AG04449 (cell line): Measurements from ENCODE around the gene IFI27.

Source experiments
- CTCF ChIA-PET: fragments of 350-600 bp; formaldehyde crosslinking; extraction: SDS; loops from one replicate; lab custom pipeline; 2021; ENCODE audit warnings: antibody characterized with exemption; lab: Yijun Ruan, JAX
- POLR2A ChIA-PET: fragments of 400-600, 350-600 bp; formaldehyde crosslinking; extraction: SDS; loops from one replicate; lab custom pipeline; 2020; ENCODE audit warnings: antibody characterized with exemption, inconsistent platforms; lab: Yijun Ruan, JAX
- DNase-seq: peaks from one replicate; pipeline ENCODE4 v3.0.0-alpha.2; 2010; ENCODE audit warnings: low read depth, low spot score
- H3K4me3 ChIP-seq: 2 replicates; pipeline ENCODE4 v1.5.1; 2011; ENCODE audit warnings: low read depth, mild to moderate bottlenecking, control low read depth, low read length
- CTCF ChIP-seq: IDR thresholded peaks from one replicate; pipeline ENCODE4 v1.5.1; 2011; ENCODE audit warnings: mild to moderate bottlenecking, moderate library complexity, low read length, control low read depth, inconsistent platforms; ENCODE audit not compliant: insufficient read depth; ENCODE audit errors: missing control alignments

The IFI27 gene

GRCh38 chr14:94087891-94088290 is 22.6 kb upstream of the IFI27 start:
- CTCF ChIA-PET: interaction anchor here (0.8 to 1.5 kb wide), 3 partner anchors 13 to 49 kb away, joined by 4 to 8 read pairs (median 4); no protein-coding TSS in a partner anchor
- no peak for TF ChIP-seq CTCF
- no peak overlapping the region for H3K4me3 ChIP-seq
- POLR2A ChIA-PET: interaction anchor here (1.1 kb wide), 1 partner anchor 13 kb away, joined by 3 read pairs; no protein-coding TSS in a partner anchor
- DNase-seq: no peak

GRCh38 chr14:94088516-94088915 is 22.0 kb upstream of the IFI27 start:
- TF ChIP-seq CTCF: no peak
- CTCF ChIA-PET: interaction anchor here (1.3 to 1.6 kb wide), 3 partner anchors 12 to 48 kb away, joined by 3 to 8 read pairs (median 3); no protein-coding TSS in a partner anchor
- POLR2A ChIA-PET: interaction anchor here (1.1 kb wide), 1 partner anchor 12 kb away, joined by 3 read pairs; no protein-coding TSS in a partner anchor
- DNase-seq: peak; percentile 5
- no peak overlapping the region for H3K4me3 ChIP-seq

GRCh38 chr14:94089479-94089878 is 21.1 kb upstream of the IFI27 start:
- ChIA-PET POLR2A (no interaction called here), CTCF (interaction anchor here (1.3 to 1.6 kb wide), 4 partner anchors 10 to 47 kb away, joined by 3 to 8 read pairs (median 4); no protein-coding TSS in a partner anchor)
- no peak overlapping the region for H3K4me3 ChIP-seq
- no peak for TF ChIP-seq CTCF
- DNase-seq: no peak

- no peak for DNase-seq
- POLR2A ChIA-PET: no interaction called here
- no peak for TF ChIP-seq CTCF
- no peak overlapping the region for H3K4me3 ChIP-seq
- CTCF ChIA-PET: interaction anchor here (0.9 kb wide), 1 partner anchor 43 kb away, joined by 3 read pairs; no protein-coding TSS in a partner anchor
Measured at GRCh38 chr14:94093418-94093817, 17.1 kb upstream of the IFI27 start.

- CTCF ChIA-PET: interaction anchor here (0.6 to 3.6 kb wide), 5 partner anchors 11 to 114 kb away, joined by 3 to 15 read pairs (median 4); no protein-coding TSS in a partner anchor
- POLR2A ChIA-PET: interaction anchor here (1.2 kb wide), 1 partner anchor 16 kb away, joined by 3 read pairs; the partner anchor contains the start of genes DDX24 and IFI27L1
- H3K4me3 ChIP-seq: no peak overlapping the region
- no peak for DNase-seq
- no peak for TF ChIP-seq CTCF
Measured at GRCh38 chr14:94097091-94097490, 13.4 kb upstream of the IFI27 start.

- CTCF ChIA-PET: interaction anchor here (1.8 to 3.6 kb wide), 3 partner anchors 8 to 38 kb away, joined by 5 to 15 read pairs (median 12); no protein-coding TSS in a partner anchor
- TF ChIP-seq CTCF: no peak
- DNase-seq: no peak
- POLR2A ChIA-PET: no interaction called here
- H3K4me3 ChIP-seq: no peak overlapping the region
Measured at GRCh38 chr14:94098326-94098992, 12.1 kb upstream of the IFI27 start.
